K562 (cell line): ENCODE results near the gene CSE1L. TPM values are rescaled to one million over a fixed set of nuclear protein-coding genes. Genes with fewer than 3 reads are reported as not detected.

ENCODE experiments used
- ATF7 ChIP-seq: fragments of 450-650 bp; IDR thresholded peaks from 2 replicates; pipeline ENCODE4 v1.7.1; 2014; ENCODE audit warnings: mild to moderate bottlenecking, moderate library complexity
- BCL6 ChIP-seq: fragments of 250-450 bp; sonication (Bioruptor Pico); IDR thresholded peaks from 2 replicates; pipeline ENCODE4 v1.4.0; 2020
- BMI1 ChIP-seq: fragments of 150-350 bp; IDR thresholded peaks from 2 replicates; pipeline ENCODE4 v1.6.1; 2014; ENCODE audit warnings: low read length
- CHD4 ChIP-seq: fragments of 200-600 bp; sonication (generic); IDR thresholded peaks from 3 replicates; pipeline ENCODE4 v1.6.1; 2012; ENCODE audit warnings: low read depth, mild to moderate bottlenecking, mixed read lengths, low read length, inconsistent platforms; ENCODE audit not compliant: insufficient read depth, insufficient replicate concordance, poor library complexity, severe bottlenecking
- HEY1 ChIP-seq: fragments of 250-450 bp; sonication (Bioruptor Pico); IDR thresholded peaks from 2 replicates; pipeline ENCODE4 v1.5.0; 2020; ENCODE audit warnings: mild to moderate bottlenecking, moderate library complexity, borderline replicate concordance
- HOXB6 ChIP-seq: fragments of 250-450 bp; sonication (Bioruptor Pico); IDR thresholded peaks from 2 replicates; pipeline ENCODE4 v1.5.1; 2022; ENCODE audit warnings: mild to moderate bottlenecking, borderline replicate concordance
- JUND ChIP-seq, 2 experiments: IDR thresholded peaks; 2 replicates in 1 of 2; 3 replicates in 1 of 2; pipeline ENCODE4 v1.6.1; 2011; ENCODE audit warnings: borderline replicate concordance in 2 of 2, low read depth in 2 of 2, low read length in 2 of 2, improper control_type of control experiment in 1 of 2, missing biosample characterization in 1 of 2, missing genetic modification characterization in 1 of 2, missing genetic modification reagents in 1 of 2
- KDM1A ChIP-seq, 2 experiments: fragments of 450-650 bp; IDR thresholded peaks; 2 replicates each; pipeline ENCODE4 v1.6.1; 2016; ENCODE audit warnings: mild to moderate bottlenecking in 2 of 2
- KDM4B ChIP-seq, 2 experiments: fragments of 450-650 bp in 1 of 2; sonication (generic) in 1 of 2; IDR thresholded peaks; 2 replicates each; pipeline ENCODE4 v1.6.1; 2016 to 2017; ENCODE audit warnings: borderline replicate concordance in 2 of 2, antibody characterized with exemption in 1 of 2, low read depth in 1 of 2, mild to moderate bottlenecking in 1 of 2
- MXD1 ChIP-seq: fragments of 250-450 bp; sonication (Bioruptor Pico); IDR thresholded peaks from 2 replicates; pipeline ENCODE4 v1.8.0; 2021; ENCODE audit warnings: borderline replicate concordance, mild to moderate bottlenecking, moderate library complexity; ENCODE audit not compliant: poor library complexity, severe bottlenecking
- NFIX ChIP-seq: fragments of 250-450 bp; sonication (Bioruptor Pico); IDR thresholded peaks from 2 replicates; pipeline ENCODE4 v1.4.0; 2020; ENCODE audit warnings: low read depth, mild to moderate bottlenecking, moderate library complexity
- NRF1 ChIP-seq, 2 experiments: fragments of 450-650 bp; IDR thresholded peaks in 1 of 2; conservative IDR thresholded peaks in 1 of 2; 2 replicates each; pipeline ENCODE4 v1.6.1; 2014; ENCODE audit warnings: mild to moderate bottlenecking in 2 of 2
- POLR2AphosphoS2 ChIP-seq: IDR thresholded peaks from 2 replicates; pipeline ENCODE4 v1.6.1; 2012; ENCODE audit warnings: low read length, improper control_type of control experiment
- RAD21 ChIP-seq, 2 experiments: fragments of 250-450 bp in 1 of 2; fragments of 450-650 bp in 1 of 2; sonication (Bioruptor Pico) in 1 of 2; formaldehyde crosslinking in 1 of 2; IDR thresholded peaks in 1 of 2; conservative IDR thresholded peaks in 1 of 2; 2 replicates each; pipeline versions ENCODE4 v1.4.0 to v1.8.0; 2020 to 2022; ENCODE audit warnings: mild to moderate bottlenecking in 2 of 2, moderate library complexity in 1 of 2
- SNIP1 ChIP-seq: fragments of 450-650 bp; IDR thresholded peaks from 2 replicates; pipeline ENCODE4 v1.7.1; 2017; ENCODE audit warnings: low read depth, mild to moderate bottlenecking
- U2AF2 ChIP-seq: fragments of 200-400 bp; formaldehyde crosslinking; optimal IDR thresholded peaks from 2 replicates; pipeline ENCODE3; 2017; ENCODE audit warnings: low read depth, mild to moderate bottlenecking, low read length
- ZBTB49 ChIP-seq: sonication (generic); formaldehyde crosslinking; IDR thresholded peaks from 2 replicates; pipeline ENCODE4 v1.8.0; 2022; ENCODE audit warnings: missing genetic modification reagents, mild to moderate bottlenecking, borderline replicate concordance
- ZNF239 ChIP-seq: fragments of 250-450 bp; sonication (Bioruptor Pico); IDR thresholded peaks from 2 replicates; pipeline ENCODE4 v1.4.0; 2020; ENCODE audit warnings: mild to moderate bottlenecking
- ZNF668 ChIP-seq: fragments of 250-450 bp; sonication (Bioruptor Pico); IDR thresholded peaks from 2 replicates; pipeline ENCODE4 v1.8.0; 2022; ENCODE audit warnings: mild to moderate bottlenecking, inconsistent platforms
- polyA plus RNA-seq, 8 experiments: library from polyadenylated mRNA; depleted of rRNA in 4 of 8; stranded (reverse) in 5 of 8; unstranded in 3 of 8; fragments of >200 nt; fragmentation: Nextera tagmentation in 2 of 8; fragmentation: Illumina TruSeq in 1 of 8; extraction: Ambion mirVana in 2 of 8; extraction: Trizol in 1 of 8; gene quantifications; 2 replicates each; pipeline versions ENCODE4 v1.2.1 to v1.2.3, GENCODE V29; 2011 to 2014; ENCODE audit warnings: inconsistent platforms in 1 of 8, missing spikeins in 1 of 8
- total RNA-seq, 7 experiments: library from RNA; depleted of rRNA in 6 of 7; stranded (reverse); fragments of >200 nt in 6 of 7; fragmentation: Illumina TruSeq in 2 of 7; extraction: Trizol in 2 of 7; gene quantifications; 2 replicates each; pipeline versions ENCODE4 v1.2.1 to v1.2.3, GENCODE V29; 2011 to 2021; ENCODE audit warnings: low replicate concordance in 1 of 7
- TF ChIP-seq, protein P1 (sequence below): fragments of 250-450 bp; sonication (Bioruptor Pico); IDR thresholded peaks from 2 replicates; pipeline ENCODE4 v1.4.0; 2020
- TF ChIP-seq, protein P2 (sequence below), 2 experiments: fragments of 450-650 bp in 1 of 2; sonication (generic) in 1 of 2; formaldehyde crosslinking; conservative IDR thresholded peaks; 2 replicates each; pipeline versions ENCODE4 v1.4.0 to v1.8.1; 2020 to 2022; ENCODE audit warnings: mild to moderate bottlenecking in 1 of 2, missing genetic modification reagents in 1 of 2
- TF ChIP-seq, protein P3 (sequence below): IDR thresholded peaks from 2 replicates; pipeline ENCODE4 v1.6.1; 2011; ENCODE audit not compliant: insufficient read length; ENCODE audit errors: extremely low read depth

CSE1L gene
- total and polyA plus RNA-seq, 9 of the 15 experiments (the other 6 are each of a cell fraction or from before 2014, with no cell fraction given) = 138 to 280 (median 209) TPM

GRCh38 chr20:49037962-49038387 lies 8.1 kb upstream of the CSE1L start (continued):
- peak; percentile 59; the same call in 1 of the 2 replicates for TF ChIP-seq POLR2AphosphoS2
- TF ChIP-seq RAD21 (CRISPR knock-in tag; conservative IDR thresholded peaks at IDR 0.05 in 1 of 2, IDR thresholded peaks at IDR 0.05 in 1 of 2) = no peak
- TF ChIP-seq, protein P1, sequence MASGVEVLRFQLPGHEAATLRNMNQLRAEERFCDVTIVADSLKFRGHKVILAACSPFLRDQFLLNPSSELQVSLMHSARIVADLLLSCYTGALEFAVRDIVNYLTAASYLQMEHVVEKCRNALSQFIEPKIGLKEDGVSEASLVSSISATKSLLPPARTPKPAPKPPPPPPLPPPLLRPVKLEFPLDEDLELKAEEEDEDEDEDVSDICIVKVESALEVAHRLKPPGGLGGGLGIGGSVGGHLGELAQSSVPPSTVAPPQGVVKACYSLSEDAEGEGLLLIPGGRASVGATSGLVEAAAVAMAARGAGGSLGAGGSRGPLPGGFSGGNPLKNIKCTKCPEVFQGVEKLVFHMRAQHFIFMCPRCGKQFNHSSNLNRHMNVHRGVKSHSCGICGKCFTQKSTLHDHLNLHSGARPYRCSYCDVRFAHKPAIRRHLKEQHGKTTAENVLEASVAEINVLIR (CRISPR knock-in tag) = no peak
- no peak for TF ChIP-seq ZNF668 (CRISPR knock-in tag)
- TF ChIP-seq KDM1A (IDR thresholded peaks at IDR 0.05) = peak; percentile 99
- no peak for TF ChIP-seq ZNF239 (CRISPR knock-in tag)
- TF ChIP-seq JUND (IDR thresholded peaks at IDR 0.05; ENCODE audit: borderline replicate concordance, low read depth, low read length) = peak; percentile 70
- TF ChIP-seq JUND (tag; IDR thresholded peaks at IDR 0.05; ENCODE audit: borderline replicate concordance, low read depth, low read length) = no peak; the same call in 2 of the 3 replicates
- TF ChIP-seq HOXB6 (CRISPR knock-in tag) = no peak
- TF ChIP-seq BMI1 = no peak
- TF ChIP-seq SNIP1 = no peak
- peak; percentile 67; the same call in 1 of the 2 replicates for TF ChIP-seq HEY1 (CRISPR knock-in tag)
- TF ChIP-seq NRF1 (conservative IDR thresholded peaks at IDR 0.05 in 1 of 2, IDR thresholded peaks at IDR 0.05 in 1 of 2) = no peak
- TF ChIP-seq NFIX (CRISPR knock-in tag) = no peak
- TF ChIP-seq ZBTB49 (CRISPR knock-in tag) = no peak
- TF ChIP-seq CHD4 = no peak
- no peak for TF ChIP-seq KDM4B (IDR thresholded peaks at IDR 0.05; ENCODE audit: borderline replicate concordance in 2 of 2, low read depth in 1 of 2)
- TF ChIP-seq BCL6 (CRISPR knock-in tag) = no peak
- TF ChIP-seq, protein P2, sequence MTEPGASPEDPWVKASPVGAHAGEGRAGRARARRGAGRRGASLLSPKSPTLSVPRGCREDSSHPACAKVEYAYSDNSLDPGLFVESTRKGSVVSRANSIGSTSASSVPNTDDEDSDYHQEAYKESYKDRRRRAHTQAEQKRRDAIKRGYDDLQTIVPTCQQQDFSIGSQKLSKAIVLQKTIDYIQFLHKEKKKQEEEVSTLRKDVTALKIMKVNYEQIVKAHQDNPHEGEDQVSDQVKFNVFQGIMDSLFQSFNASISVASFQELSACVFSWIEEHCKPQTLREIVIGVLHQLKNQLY (CRISPR knock-in tag; conservative IDR thresholded peaks at IDR 0.05) = no peak
- TF ChIP-seq, protein P3, sequence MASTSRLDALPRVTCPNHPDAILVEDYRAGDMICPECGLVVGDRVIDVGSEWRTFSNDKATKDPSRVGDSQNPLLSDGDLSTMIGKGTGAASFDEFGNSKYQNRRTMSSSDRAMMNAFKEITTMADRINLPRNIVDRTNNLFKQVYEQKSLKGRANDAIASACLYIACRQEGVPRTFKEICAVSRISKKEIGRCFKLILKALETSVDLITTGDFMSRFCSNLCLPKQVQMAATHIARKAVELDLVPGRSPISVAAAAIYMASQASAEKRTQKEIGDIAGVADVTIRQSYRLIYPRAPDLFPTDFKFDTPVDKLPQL = no peak
- TF ChIP-seq MXD1 (CRISPR knock-in tag) = no peak
- TF ChIP-seq ATF7 = peak; percentile 62; the same call in 1 of the 2 replicates
- TF ChIP-seq U2AF2 = no peak
